OCI-LY3 (cell line): Measurements from ENCODE around the gene PAQR6.

ENCODE experiments used
- H2AFZ ChIP-seq: fragments of 200-600, 300-600 bp; shearing (Covaris generic); 2 replicates; pipeline ENCODE4 v1.6.0; 2014; ENCODE audit warnings: antibody characterized with exemption, low read depth, low read length
- H3K27ac ChIP-seq: fragments of 200-600, 300-600 bp; sonication (generic); 2 replicates; pipeline ENCODE4 v1.5.1; 2014; ENCODE audit warnings: mild to moderate bottlenecking, low read length, moderate library complexity, mixed read lengths
- H3K27me3 ChIP-seq: fragments of 200-600, 300-600 bp; sonication (generic); 2 replicates; pipeline ENCODE4 v1.6.1; 2014; ENCODE audit warnings: low read depth, low read length, mixed read lengths
- H3K36me3 ChIP-seq: fragments of 200-600, 300-600 bp; sonication (generic); replicated peaks from 2 replicates; pipeline ENCODE3; 2014; ENCODE audit warnings: low read depth, low read length, mixed read lengths
- H3K4me1 ChIP-seq: fragments of 300-600, 200-600 bp; sonication (generic); 2 replicates; pipeline ENCODE4 v1.6.1; 2014; ENCODE audit warnings: low read length, mixed read lengths
- H3K4me2 ChIP-seq: fragments of 200-600, 300-600 bp; sonication (generic); 2 replicates; pipeline ENCODE4 v1.6.1; 2014; ENCODE audit warnings: low read length, mixed read lengths
- H3K4me3 ChIP-seq: fragments of 300-600, 200-600 bp; sonication (generic); 2 replicates; pipeline ENCODE4 v1.5.1; 2014; ENCODE audit warnings: antibody characterized with exemption, mild to moderate bottlenecking, low read length, moderate library complexity
- H3K79me2 ChIP-seq: fragments of 300-600, 200-600 bp; shearing (Covaris generic); 2 replicates; pipeline ENCODE4 v1.6.1; 2014; ENCODE audit warnings: mild to moderate bottlenecking, low read length, mixed read lengths
- H3K9ac ChIP-seq: fragments of 300-600, 200-600 bp; shearing (Covaris generic); 2 replicates; pipeline ENCODE4 v1.6.0; 2014; ENCODE audit warnings: mild to moderate bottlenecking, low read length, moderate library complexity
- H3K9me3 ChIP-seq: fragments of 200-600, 300-600 bp; shearing (Covaris generic); 2 replicates; pipeline ENCODE4 v1.6.1; 2014; ENCODE audit warnings: low read length, mixed read lengths; ENCODE audit not compliant: insufficient read depth
- H4K20me1 ChIP-seq: fragments of 200-600, 300-600 bp; sonication (generic); 2 replicates; pipeline ENCODE4 v1.6.1; 2016; ENCODE audit warnings: low read length, mixed read lengths; ENCODE audit not compliant: insufficient read depth
- CTCF ChIP-seq: fragments of 200-600, 300-600 bp; sonication (generic); IDR thresholded peaks from 2 replicates; pipeline ENCODE4 v1.5.1; 2014; ENCODE audit warnings: antibody characterized with exemption, low read length, low read depth
- EZH2phosphoT487 ChIP-seq: fragments of 200-600 bp; shearing (Covaris generic); IDR thresholded peaks from 2 replicates; pipeline ENCODE4 v1.6.1; 2018; ENCODE audit warnings: antibody characterized with exemption, mixed run types, low read depth

The PAQR6 gene

DNA sequence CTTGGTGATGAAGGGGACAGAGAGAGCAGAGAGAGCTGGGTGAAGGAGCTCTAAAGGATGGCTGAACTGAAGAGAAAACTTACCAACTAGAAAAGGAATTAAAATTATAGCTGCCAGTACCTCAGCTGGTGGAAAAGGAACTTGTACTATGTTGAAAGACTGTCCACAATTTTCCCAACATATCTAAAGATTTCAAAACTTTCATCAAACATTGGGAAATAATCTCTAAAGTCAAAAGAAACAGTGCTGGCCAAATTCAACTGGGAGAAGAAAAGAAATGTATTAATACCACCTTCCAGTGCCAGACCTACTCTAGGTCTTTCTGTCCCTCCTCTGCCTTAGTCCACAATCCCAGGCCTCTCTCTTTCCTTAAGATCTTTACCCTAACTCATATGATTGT, 28.7 kb upstream of the PAQR6 start:
- peaks cover 12% of the 10 kb centered on the region for H3K4me1 ChIP-seq
- H3K36me3 ChIP-seq: peaks cover 72% of the 10 kb centered on the region
- H3K9me3 ChIP-seq: no peaks in the 10 kb centered on the region
- no peak overlapping the region for H2AFZ ChIP-seq
- H3K27me3 ChIP-seq: no peaks in the 10 kb centered on the region
- no peak overlapping the region for H3K27ac ChIP-seq
- TF ChIP-seq EZH2phosphoT487 (no peak), CTCF (no peak)
- peaks cover 38% of the 10 kb centered on the region for H3K79me2 ChIP-seq
- H3K4me3 ChIP-seq: no peak overlapping the region
- H3K4me2 ChIP-seq: no peak overlapping the region
- H3K9ac ChIP-seq: no peak overlapping the region
- peaks cover 5% of the 10 kb centered on the region for H4K20me1 ChIP-seq

- no peaks in the 10 kb centered on the region for H3K27me3 ChIP-seq
- no peak overlapping the region for H3K4me2 ChIP-seq
- H3K9ac ChIP-seq: no peak overlapping the region
- TF ChIP-seq EZH2phosphoT487 (no peak), CTCF (no peak)
- H3K4me1 ChIP-seq: no peaks in the 10 kb centered on the region
- no peaks in the 10 kb centered on the region for H3K9me3 ChIP-seq
- no peak overlapping the region for H2AFZ ChIP-seq
- no peak overlapping the region for H3K27ac ChIP-seq
- H3K4me3 ChIP-seq: no peak overlapping the region
- H3K79me2 ChIP-seq: no peaks in the 10 kb centered on the region
- H3K36me3 ChIP-seq: peaks cover 70% of the 10 kb centered on the region
- H4K20me1 ChIP-seq: no peaks in the 10 kb centered on the region
Observed at GRCh38 chr1:156270314-156270713, 22.5 kb upstream of the PAQR6 start.

DNA sequence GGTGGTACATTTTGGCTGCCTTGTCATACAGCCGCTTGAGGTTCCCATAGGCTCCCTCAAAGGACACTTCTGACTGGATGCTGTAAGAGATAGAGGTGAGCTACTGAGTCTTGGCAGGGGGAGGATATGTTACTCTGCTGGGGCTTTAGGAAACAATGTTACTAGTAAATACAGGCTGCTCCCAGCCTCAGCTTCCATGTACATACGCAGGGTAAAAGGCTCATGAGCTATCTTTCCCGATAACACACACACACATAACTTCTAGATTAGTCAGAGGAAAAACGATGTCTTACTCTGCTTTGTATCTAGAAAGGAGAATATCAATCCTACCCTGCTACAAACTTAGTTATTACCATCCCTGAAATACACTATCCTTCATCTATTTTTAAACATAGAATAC, 20.5 kb upstream of the PAQR6 start:
- H3K27ac ChIP-seq: no peak overlapping the region
- no peaks in the 10 kb centered on the region for H3K9me3 ChIP-seq
- no peaks in the 10 kb centered on the region for H4K20me1 ChIP-seq
- H3K4me2 ChIP-seq: no peak overlapping the region
- TF ChIP-seq CTCF (no peak), EZH2phosphoT487 (no peak)
- H3K4me3 ChIP-seq: no peak overlapping the region
- H3K79me2 ChIP-seq: no peaks in the 10 kb centered on the region
- H3K27me3 ChIP-seq: no peaks in the 10 kb centered on the region
- H2AFZ ChIP-seq: no peak overlapping the region
- H3K36me3 ChIP-seq: peaks cover 65% of the 10 kb centered on the region
- no peak overlapping the region for H3K9ac ChIP-seq
- no peaks in the 10 kb centered on the region for H3K4me1 ChIP-seq

DNA sequence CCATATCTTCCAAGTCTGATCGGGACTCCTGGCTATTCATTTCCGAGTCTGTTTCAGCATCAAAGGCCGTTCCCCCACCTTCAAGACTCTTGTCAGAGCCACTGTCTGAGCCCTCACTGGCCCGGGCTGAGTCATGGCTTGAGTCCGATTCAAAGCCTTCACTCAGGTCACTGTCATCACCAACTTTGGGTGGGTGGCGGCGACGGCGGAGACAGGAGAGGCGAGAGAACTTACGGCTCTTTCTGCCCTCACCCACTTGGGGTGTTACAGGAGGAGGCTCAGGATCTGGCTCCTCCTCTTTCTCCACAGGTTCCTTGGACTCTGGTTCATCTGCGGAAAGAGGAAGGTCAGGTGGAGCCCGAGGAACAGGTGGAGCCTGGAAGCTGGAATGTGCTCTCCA, 18.2 kb upstream of the PAQR6 start:
- H2AFZ ChIP-seq: no peak overlapping the region
- H3K79me2 ChIP-seq: no peaks in the 10 kb centered on the region
- TF ChIP-seq CTCF: no peak
- TF ChIP-seq EZH2phosphoT487: no peak
- no peak overlapping the region for H3K9ac ChIP-seq
- H3K4me3 ChIP-seq: no peak overlapping the region
- no peaks in the 10 kb centered on the region for H3K4me1 ChIP-seq
- no peaks in the 10 kb centered on the region for H3K9me3 ChIP-seq
- H3K27ac ChIP-seq: no peak overlapping the region
- H3K36me3 ChIP-seq: peaks cover 63% of the 10 kb centered on the region
- no peaks in the 10 kb centered on the region for H3K27me3 ChIP-seq
- H3K4me2 ChIP-seq: no peak overlapping the region
- H4K20me1 ChIP-seq: no peaks in the 10 kb centered on the region
